Neural progenitor cell (in vitro differentiated cells): Measurements from ENCODE around the gene UNC5A. TPM values are rescaled to one million over a fixed set of nuclear protein-coding genes. Genes with fewer than 3 reads are reported as not detected.

Source experiments
- DNase-seq: peaks from one replicate; pipeline ENCODE4 v3.0.0-alpha.2; 2016; ENCODE audit warnings: low spot score
- H2AFZ ChIP-seq: fragments of 200-600 bp; sonication (generic); replicated peaks from 2 replicates; pipeline ENCODE4 v1.6.1; 2016; ENCODE audit warnings: antibody characterized with exemption
- H3F3A ChIP-seq: fragments of 200-600 bp; sonication (generic); 2 replicates; pipeline ENCODE4 v1.6.1; 2016; ENCODE audit warnings: antibody characterized with exemption, low read depth
- H3K27ac ChIP-seq: fragments of 200-600 bp; sonication (generic); 2 replicates; pipeline ENCODE4 v1.5.1; 2016; ENCODE audit warnings: mild to moderate bottlenecking
- H3K27me3 ChIP-seq: fragments of 200-600 bp; sonication (generic); 2 replicates; pipeline ENCODE4 v1.6.1; 2016; ENCODE audit warnings: mild to moderate bottlenecking, moderate library complexity
- H3K36me3 ChIP-seq: fragments of 200-600 bp; sonication (generic); 2 replicates; pipeline ENCODE4 v1.5.1; 2016
- H3K4me1 ChIP-seq: fragments of 200-600 bp; sonication (generic); 2 replicates; pipeline ENCODE4 v1.6.1; 2016; ENCODE audit warnings: mixed run types
- H3K4me2 ChIP-seq: fragments of 200-600 bp; sonication (generic); 2 replicates; pipeline ENCODE4 v1.6.1; 2016
- H3K4me3 ChIP-seq: fragments of 200-600 bp; sonication (generic); 2 replicates; pipeline ENCODE4 v1.5.1; 2016
- H3K79me2 ChIP-seq: fragments of 200-600 bp; sonication (generic); 2 replicates; pipeline ENCODE4 v1.6.1; 2016; ENCODE audit warnings: low read depth
- H3K9ac ChIP-seq: fragments of 200-600 bp; sonication (generic); 2 replicates; pipeline ENCODE4 v1.6.1; 2016
- H3K9me3 ChIP-seq: fragments of 200-600 bp; sonication (generic); 2 replicates; pipeline ENCODE4 v1.5.1; 2016; ENCODE audit warnings: low read depth
- H4K20me1 ChIP-seq: fragments of 200-600 bp; sonication (generic); 2 replicates; pipeline ENCODE4 v1.6.1; 2016; ENCODE audit warnings: low read depth
- H3K27ac Mint-ChIP-seq: 3 replicates; pipeline ENCODE4 v1.8.0; 2021; ENCODE audit warnings: mixed read lengths
- H3K27me3 Mint-ChIP-seq: 2 replicates; pipeline ENCODE4 v1.8.0; 2022; ENCODE audit warnings: low read depth, mild to moderate bottlenecking, inconsistent platforms, moderate library complexity, mixed read lengths; ENCODE audit not compliant: insufficient read depth
- H3K36me3 Mint-ChIP-seq: 3 replicates; pipeline ENCODE4 v1.8.0; 2021; ENCODE audit warnings: mixed read lengths
- H3K4me1 Mint-ChIP-seq: 3 replicates; pipeline ENCODE4 v1.8.0; 2021; ENCODE audit warnings: mixed read lengths
- H3K4me3 Mint-ChIP-seq: 3 replicates; pipeline ENCODE4 v1.8.0; 2021; ENCODE audit warnings: mild to moderate bottlenecking, moderate library complexity, mixed read lengths
- H3K9me3 Mint-ChIP-seq: 3 replicates; pipeline ENCODE4 v1.8.0; 2020; ENCODE audit warnings: mixed read lengths
- EZH2 ChIP-seq: fragments of 200-600 bp; sonication (generic); IDR thresholded peaks from 2 replicates; pipeline ENCODE4 v1.6.1; 2017; ENCODE audit warnings: antibody characterized with exemption, mild to moderate bottlenecking, moderate library complexity
- EZH2phosphoT487 ChIP-seq: fragments of 200-600 bp; sonication (generic); IDR thresholded peaks from 2 replicates; pipeline ENCODE4 v1.6.1; 2017; ENCODE audit warnings: antibody characterized with exemption
- total RNA-seq: library from RNA; depleted of rRNA; stranded (reverse); fragments of >200 nt; gene quantifications from 2 replicates; pipeline ENCODE4 v1.2.3, GENCODE V29; 2015; ENCODE audit warnings: low replicate concordance
- TF ChIP-seq, protein P1 (sequence below): fragments of 200-600 bp; sonication (generic); IDR thresholded peaks from 2 replicates; pipeline ENCODE4 v1.5.1; 2017; ENCODE audit warnings: antibody characterized with exemption, mild to moderate bottlenecking

UNC5A gene
- total RNA-seq, 1 donor from 2014 or later = 1.2 TPM

DNA sequence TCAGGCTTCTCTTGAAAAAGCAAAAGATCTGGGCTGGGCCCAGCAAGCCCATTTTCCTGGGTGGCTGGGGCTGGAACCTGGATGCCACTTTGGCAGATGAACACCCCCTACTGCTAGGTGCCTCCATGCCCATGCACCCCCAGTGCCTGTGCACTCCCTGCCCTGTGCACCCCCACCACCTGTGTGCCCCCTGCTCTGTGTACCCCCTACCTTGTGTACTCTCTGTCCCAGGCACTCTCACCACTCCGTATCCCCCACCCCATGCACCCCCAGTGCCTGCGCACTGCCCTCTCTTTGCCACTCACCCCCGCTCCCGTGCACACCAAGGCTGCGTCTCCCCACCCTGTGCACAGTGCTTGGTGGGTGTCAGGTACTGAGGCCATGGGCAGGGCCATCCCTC lies 14.2 kb downstream of the UNC5A start:
- Histone ChIP-seq H2AFZ (no peak overlapping the region), H4K20me1 (no peaks in the 10 kb centered on the region), H3K9me3 (no peaks in the 10 kb centered on the region), H3K36me3 (no peaks in the 10 kb centered on the region), H3K4me3 (no peak overlapping the region), H3F3A (peaks cover 1% of the 10 kb centered on the region), H3K4me1 (no peaks in the 10 kb centered on the region), H3K4me2 (no peak overlapping the region), H3K79me2 (no peaks in the 10 kb centered on the region), H3K27me3 (no peaks in the 10 kb centered on the region), H3K9ac (no peak overlapping the region), H3K27ac (no peak overlapping the region)
- DNase-seq = no peak
- Mint-ChIP-seq H3K4me3 (no peak overlapping the region), H3K9me3 (no peaks in the 10 kb centered on the region), H3K36me3 (no peaks in the 10 kb centered on the region), H3K4me1 (peaks cover 16% of the 10 kb centered on the region), H3K27ac (no peak overlapping the region), H3K27me3 (peaks cover 20% of the 10 kb centered on the region)
- TF ChIP-seq, protein P1, sequence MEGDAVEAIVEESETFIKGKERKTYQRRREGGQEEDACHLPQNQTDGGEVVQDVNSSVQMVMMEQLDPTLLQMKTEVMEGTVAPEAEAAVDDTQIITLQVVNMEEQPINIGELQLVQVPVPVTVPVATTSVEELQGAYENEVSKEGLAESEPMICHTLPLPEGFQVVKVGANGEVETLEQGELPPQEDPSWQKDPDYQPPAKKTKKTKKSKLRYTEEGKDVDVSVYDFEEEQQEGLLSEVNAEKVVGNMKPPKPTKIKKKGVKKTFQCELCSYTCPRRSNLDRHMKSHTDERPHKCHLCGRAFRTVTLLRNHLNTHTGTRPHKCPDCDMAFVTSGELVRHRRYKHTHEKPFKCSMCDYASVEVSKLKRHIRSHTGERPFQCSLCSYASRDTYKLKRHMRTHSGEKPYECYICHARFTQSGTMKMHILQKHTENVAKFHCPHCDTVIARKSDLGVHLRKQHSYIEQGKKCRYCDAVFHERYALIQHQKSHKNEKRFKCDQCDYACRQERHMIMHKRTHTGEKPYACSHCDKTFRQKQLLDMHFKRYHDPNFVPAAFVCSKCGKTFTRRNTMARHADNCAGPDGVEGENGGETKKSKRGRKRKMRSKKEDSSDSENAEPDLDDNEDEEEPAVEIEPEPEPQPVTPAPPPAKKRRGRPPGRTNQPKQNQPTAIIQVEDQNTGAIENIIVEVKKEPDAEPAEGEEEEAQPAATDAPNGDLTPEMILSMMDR = no peak
- no peak for TF ChIP-seq EZH2
- no peak for TF ChIP-seq EZH2phosphoT487

DNA sequence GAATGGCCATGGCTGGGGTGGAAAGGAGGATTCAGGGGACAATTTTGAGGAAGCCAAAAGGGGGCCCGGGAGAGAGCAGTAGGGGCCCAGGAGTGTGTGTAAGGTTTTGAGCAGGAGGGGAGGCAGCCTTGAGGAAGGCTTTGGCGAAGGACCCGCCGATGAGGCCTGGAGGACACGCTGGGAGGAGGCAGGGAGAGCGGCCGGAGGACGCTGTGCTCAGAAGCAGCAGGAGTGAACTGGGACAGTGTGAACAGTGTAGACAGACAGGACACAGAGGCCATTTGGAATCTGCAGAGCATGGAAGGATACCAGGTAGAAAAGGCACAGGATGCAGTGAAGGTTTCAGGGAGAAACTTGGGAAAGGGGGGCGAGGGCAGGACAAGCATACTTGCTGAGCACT lies 14.9 kb downstream of the UNC5A start:
- Mint-ChIP-seq H3K9me3 (no peaks in the 10 kb centered on the region), H3K27me3 (peaks cover 21% of the 10 kb centered on the region)
- no peak for DNase-seq

DNA sequence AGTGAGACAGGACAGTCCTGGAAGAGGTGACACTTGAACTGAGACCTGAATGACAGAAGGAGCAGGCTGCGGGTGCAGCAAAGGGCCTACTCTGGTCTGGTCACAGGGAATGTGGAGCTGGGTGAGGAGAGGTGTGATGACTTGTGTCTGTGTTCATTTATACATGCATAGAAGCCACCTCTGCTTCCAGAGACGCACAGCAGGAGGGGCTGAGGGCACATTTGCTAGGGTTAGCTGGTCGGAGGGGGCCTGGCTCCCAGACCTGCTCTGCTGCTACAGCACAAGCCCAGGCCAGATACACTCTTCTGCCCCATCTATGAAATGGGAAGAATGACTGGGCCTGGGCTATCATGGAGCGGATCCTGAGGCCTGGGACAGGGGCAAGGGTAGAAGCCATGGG lies 15.6 kb downstream of the UNC5A start:
- Histone ChIP-seq H3K9ac (no peak overlapping the region), H2AFZ (no peak overlapping the region), H3K27ac (no peak overlapping the region), H3K4me2 (no peak overlapping the region), H4K20me1 (no peaks in the 10 kb centered on the region), H3K79me2 (no peaks in the 10 kb centered on the region), H3K4me3 (no peak overlapping the region), H3K27me3 (no peaks in the 10 kb centered on the region), H3K9me3 (no peaks in the 10 kb centered on the region), H3F3A (no peaks in the 10 kb centered on the region), H3K36me3 (no peaks in the 10 kb centered on the region), H3K4me1 (no peaks in the 10 kb centered on the region)
- no peak overlapping the region for H3K4me3 Mint-ChIP-seq
- DNase-seq = no peak
- H3K27ac Mint-ChIP-seq = no peak overlapping the region
- H3K4me1 Mint-ChIP-seq = peaks cover 16% of the 10 kb centered on the region
- H3K27me3 Mint-ChIP-seq = peaks cover 22% of the 10 kb centered on the region
- TF ChIP-seq EZH2 (no peak), EZH2phosphoT487 (no peak)
- TF ChIP-seq, protein P1 = no peak
- no peaks in the 10 kb centered on the region for H3K36me3 Mint-ChIP-seq
- H3K9me3 Mint-ChIP-seq = no peaks in the 10 kb centered on the region

More for the DNA sequence above, 14.9 kb downstream of the UNC5A start:
- Mint-ChIP-seq H3K4me3 (no peak overlapping the region), H3K4me1 (peaks cover 16% of the 10 kb centered on the region), H3K27ac (no peak overlapping the region), H3K36me3 (no peaks in the 10 kb centered on the region)
- Histone ChIP-seq H3F3A (no peaks in the 10 kb centered on the region), H3K9ac (no peak overlapping the region), H3K27ac (no peak overlapping the region), H4K20me1 (no peaks in the 10 kb centered on the region), H3K4me2 (no peak overlapping the region), H3K4me1 (no peaks in the 10 kb centered on the region), H3K36me3 (no peaks in the 10 kb centered on the region), H3K27me3 (no peaks in the 10 kb centered on the region), H2AFZ (no peak overlapping the region), H3K79me2 (no peaks in the 10 kb centered on the region), H3K4me3 (no peak overlapping the region), H3K9me3 (no peaks in the 10 kb centered on the region)
- no peak for TF ChIP-seq EZH2
- TF ChIP-seq EZH2phosphoT487 = no peak
- TF ChIP-seq, protein P1 = no peak
